IPS DF 4.7 (cell line): ENCODE results near the gene NPR2.

Source experiments
- DNase-seq: peaks from one replicate; pipeline ENCODE4 v3.0.0-alpha.2; 2013; ENCODE audit warnings: low spot score; ENCODE audit errors: extremely low read depth

The NPR2 gene

GRCh38 chr9:35763803-35764202, 27.6 kb upstream of the NPR2 start:
- no peak for DNase-seq

GRCh38 chr9:35766997-35767396, 24.4 kb upstream of the NPR2 start:
- no peak for DNase-seq

GRCh38 chr9:35767458-35767857, 23.9 kb upstream of the NPR2 start:
- DNase-seq, result no peak

GRCh38 chr9:35769763-35770162, 21.6 kb upstream of the NPR2 start:
- DNase-seq, result no peak

- DNase-seq, result no peak
Measured at GRCh38 chr9:35771075-35771433, 20.3 kb upstream of the NPR2 start.

DNA sequence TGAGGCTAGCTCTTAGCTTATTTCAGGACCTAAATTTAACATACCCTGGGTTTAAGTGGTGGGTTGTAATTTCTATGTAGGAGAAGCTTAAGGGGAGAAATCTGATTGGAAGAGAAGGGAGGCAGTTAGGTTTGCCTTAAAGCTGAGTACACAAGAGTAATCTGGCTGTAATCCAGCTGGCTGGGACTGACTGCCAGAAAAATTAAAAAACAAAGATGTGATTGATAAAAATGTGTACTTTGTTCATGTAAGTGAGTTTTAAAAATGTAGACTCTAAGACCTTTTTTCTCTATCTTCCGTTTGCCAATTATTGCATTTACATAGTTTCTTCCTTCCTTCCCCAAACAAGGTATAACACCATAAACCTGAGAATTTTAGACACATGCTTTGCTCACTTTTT, 19.9 kb upstream of the NPR2 start:
- no peak for DNase-seq

DNA sequence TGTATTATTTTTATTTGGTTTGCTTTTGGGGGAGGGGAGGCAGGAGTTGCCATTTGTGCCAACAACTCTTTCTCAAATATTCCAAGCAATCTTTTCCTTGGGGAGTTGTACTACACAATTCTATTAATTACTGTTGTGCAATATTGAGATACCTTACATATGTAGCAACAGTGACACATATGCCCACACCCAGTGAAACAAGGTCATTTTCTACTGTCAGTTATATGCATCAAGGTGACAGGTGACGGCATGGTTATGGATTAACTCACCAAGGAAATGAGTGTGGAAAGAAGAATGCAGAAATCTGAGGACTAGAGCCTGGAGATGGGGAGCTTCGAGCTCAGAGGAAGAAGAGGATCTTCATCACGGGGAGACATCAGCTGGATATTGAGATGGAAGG, 19.4 kb upstream of the NPR2 start:
- no peak for DNase-seq

DNA sequence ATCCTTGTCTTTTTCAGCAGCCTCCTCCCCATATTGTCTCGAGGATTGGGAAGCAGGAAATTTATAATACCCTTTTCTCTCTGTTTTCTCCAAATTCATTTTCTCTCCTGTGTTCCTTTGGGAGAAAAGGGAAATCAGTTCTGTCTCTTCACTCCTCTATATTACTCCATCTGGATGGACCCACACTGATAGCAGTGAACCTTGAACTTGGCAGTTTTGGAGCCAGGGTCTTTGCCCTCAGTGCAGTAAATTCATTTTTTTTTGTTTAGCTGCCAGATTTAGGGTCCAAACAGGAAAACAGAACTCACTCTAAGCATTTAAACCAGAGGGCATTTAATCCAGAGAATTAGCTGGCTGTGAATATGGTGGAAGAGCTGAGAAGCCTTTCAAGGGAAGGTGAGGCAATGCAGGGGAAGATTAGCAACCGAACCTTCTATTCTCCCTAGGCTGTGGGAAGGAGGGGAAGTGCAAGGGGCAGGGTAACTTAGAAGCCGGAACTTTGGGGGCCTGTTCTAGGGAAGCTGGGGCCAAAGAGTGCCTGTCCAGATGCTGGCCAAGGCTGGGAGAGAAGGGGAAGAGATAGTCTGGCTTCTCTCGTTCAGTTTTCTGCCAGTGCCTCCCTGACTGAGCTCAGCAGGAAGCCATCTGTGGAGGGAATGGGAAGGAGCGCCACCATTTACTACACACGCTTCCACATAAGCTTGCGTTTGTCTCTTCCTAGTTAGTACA, 16.3 kb upstream of the NPR2 start:
- DNase-seq, result no peak

GRCh38 chr9:35776018-35776417, 15.4 kb upstream of the NPR2 start:
- no peak for DNase-seq

DNA sequence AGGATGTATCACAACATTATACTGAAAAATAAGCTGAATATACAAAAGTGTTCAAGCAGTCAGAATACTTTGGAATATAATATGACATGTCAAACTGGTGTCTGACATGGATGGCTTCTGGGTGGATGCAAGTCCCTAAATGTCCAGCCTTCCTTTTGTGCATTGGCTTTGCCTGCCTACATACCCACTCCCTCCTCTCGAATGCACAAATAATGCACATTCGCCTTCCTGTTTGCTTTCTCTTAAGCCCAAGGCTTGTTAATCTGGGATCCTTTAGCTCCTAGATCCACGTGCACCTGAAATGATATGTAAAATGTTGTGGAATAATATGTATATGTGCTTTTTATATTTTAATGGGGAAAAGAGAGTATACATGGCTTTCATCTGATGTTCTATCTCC, 12.9 kb upstream of the NPR2 start:
- no peak for DNase-seq

DNA sequence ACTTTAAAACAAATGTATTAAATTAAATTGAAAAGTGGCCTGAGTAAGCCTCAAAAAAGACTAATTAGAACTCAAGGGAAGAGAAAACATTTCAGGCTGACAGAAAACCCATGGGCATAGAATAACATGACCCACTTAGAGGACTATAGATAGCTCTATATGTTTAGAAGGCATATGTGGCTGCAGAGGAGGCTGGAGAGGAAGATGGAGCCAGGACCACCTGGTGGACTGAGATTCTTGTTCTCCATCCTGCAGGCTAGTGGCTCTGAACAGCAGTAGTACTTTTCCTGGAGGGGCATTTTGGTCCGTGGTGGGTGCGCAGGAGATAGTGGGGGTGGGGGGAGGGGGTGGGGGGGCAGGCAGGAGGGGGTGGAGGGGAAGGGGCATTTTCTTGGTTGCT, 10.3 kb upstream of the NPR2 start:
- DNase-seq, result no peak

GRCh38 chr9:35783418-35783817, 8.0 kb upstream of the NPR2 start:
- DNase-seq, result no peak

DNA sequence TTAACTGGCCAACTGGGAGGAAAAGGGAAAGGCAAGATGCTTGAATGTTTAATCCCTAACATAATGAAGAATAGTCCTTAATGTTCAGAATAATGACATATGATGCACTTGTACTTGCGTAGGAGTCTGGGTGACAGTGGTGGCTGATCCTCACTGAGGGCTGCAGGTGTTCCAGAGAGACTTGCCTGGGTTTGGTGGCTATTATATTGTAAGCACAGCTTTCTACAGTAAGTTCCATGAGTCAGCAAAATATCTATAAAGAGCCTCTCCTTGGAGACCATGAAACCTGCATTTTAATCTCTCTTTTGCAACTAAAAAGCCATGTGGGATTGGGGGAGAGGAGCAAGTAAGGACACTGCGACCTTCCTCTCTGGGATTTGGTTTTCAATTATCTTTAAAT, 1.9 kb upstream of the NPR2 start:
- DNase-seq, result no peak

DNA sequence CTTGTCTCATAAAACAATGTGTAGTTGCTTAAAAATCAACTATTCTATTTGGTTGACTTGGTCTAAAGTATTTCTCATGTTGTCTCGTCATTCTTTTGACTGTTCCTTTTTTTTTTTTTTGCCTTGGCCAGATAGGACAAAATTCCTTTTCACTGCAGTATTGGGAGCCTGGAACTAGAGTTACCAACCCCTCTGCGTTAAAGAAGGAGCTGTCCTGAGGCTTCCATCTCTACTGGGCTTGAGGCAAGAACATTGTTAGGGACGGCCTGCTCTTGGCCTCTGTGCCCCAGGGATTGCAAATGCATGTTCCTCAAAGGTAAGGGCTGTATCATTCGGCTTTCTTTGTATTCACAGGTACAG, 1.4 kb upstream of the NPR2 start:
- DNase-seq, result no peak

GRCh38 chr9:35790385-35791296, 750 bp upstream of the NPR2 start:
- no peak for DNase-seq

DNA sequence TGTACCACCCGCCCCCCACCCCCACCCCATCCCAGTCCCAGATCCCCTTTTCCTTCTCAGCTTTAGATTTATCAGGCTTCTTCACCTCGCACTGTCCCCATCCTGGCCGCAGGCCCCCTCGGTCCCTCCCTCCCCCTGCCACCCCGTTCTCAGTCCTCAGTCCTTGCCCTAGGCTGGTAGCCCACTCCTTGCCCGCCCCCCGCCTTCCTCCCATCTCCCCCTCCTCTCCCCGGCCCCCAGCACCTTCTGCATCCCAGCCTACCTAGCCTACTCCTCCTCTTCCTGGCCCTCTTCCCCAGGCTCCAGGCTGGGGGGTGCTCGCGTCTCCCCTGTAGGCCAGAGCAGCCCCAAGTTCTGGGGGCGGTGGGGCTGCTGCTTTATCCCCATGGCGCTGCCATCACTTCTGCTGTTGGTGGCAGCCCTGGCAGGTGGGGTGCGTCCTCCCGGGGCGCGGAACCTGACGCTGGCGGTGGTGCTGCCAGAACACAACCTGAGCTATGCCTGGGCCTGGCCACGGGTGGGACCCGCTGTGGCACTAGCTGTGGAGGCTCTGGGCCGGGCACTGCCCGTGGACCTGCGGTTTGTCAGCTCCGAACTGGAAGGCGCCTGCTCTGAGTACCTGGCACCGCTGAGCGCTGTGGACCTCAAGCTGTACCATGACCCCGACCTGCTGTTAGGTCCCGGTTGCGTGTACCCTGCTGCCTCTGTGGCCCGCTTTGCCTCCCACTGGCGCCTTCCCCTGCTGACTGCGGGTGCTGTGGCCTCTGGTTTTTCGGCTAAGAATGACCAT, 828 bp downstream of the NPR2 start:
- DNase-seq, result no peak

- DNase-seq, result no peak
Measured at GRCh38 chr9:35792826-35793225, 1.4 kb downstream of the NPR2 start.

DNA sequence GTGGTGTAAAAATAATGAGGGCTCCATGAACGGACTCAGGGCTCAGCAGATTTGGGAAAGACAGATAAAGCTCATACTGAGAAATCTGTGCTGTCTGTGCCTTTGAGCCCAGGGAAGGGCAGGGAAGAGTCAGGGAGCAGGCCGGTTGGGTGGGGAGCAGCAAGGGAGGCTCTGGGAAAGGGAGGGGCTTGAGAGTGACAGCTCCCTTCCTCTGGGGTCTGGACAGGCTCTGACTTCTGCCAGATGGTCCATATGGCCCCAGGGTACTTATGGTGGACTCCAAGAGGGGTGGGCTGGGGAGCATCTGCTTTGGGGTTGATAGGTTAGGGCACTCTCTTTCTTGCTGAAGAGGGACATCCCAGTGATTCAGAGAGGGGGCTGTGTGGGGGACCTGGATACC, 2.1 kb downstream of the NPR2 start:
- DNase-seq, result no peak

GRCh38 chr9:35795695-35796094, 4.3 kb downstream of the NPR2 start:
- DNase-seq, result no peak

- no peak for DNase-seq
Measured at GRCh38 chr9:35797311-35798109, 6.1 kb downstream of the NPR2 start.

DNA sequence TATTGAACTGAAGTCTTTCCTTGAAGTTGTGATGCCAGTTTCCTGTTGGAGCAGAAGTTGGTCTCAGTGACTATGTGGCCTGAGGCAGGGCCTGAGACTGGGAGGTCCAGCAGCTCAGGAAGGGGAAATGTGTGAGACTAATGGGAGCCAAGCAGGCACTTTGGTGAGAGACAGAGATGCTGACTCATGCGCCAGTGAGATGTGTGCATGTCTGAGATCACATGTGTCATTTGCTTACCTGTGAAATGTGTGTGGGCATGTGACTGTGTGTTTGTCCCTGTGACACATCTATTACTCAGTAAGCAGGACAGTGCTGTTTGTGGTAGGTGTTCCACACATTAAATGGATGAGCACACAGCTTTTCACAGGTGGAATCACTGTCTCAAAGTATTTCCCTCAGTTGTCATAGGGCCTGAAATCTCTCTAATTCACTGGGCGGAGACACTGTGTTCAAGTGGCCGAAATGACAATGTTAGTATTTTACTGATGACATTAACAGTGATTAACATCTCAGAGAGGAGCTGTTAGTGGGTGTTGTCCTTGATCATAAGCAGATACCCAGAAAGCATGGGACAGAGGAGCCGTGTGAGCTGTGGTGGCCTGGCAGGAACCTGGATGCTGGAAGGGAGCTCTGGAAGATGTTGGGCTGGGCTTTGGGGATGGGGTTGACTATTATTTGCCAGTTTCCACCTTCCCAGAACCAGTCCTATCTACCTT, 7.4 kb downstream of the NPR2 start:
- DNase-seq, result no peak
